GM21390 (cell line): Measurements from ENCODE around the gene PQBP1.

Source experiments
- ATAC-seq: cut with Tn5 transposase; IDR thresholded peaks from one replicate; pipeline ENCODE4 v1.9.1; 2021; ENCODE audit not compliant: unreplicated experiment

The PQBP1 gene

GRCh38 chrX:48920718-48921104 lies 23.0 kb downstream of the PQBP1 start:
- ATAC-seq, result no peak

DNA sequence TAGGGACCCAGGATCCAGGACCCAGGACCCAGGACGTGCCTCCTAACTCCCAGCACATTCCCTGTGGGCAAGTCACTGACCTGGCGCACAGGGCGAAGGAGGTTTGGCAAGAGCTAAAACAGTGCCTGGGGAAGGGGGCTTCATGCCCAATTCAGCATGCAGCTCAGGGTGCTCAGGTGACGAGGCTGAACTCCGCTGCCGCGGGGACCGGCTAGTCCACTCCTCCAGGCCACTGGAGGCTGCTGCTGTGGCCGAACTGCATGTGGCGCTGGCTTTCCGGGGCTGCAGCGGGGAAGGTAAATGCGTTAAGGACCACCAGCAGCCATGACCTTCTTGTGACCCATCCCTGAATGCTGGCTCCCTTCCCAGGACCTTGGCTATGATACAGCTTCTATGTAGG lies 26.0 kb downstream of the PQBP1 start:
- no peak for ATAC-seq

DNA sequence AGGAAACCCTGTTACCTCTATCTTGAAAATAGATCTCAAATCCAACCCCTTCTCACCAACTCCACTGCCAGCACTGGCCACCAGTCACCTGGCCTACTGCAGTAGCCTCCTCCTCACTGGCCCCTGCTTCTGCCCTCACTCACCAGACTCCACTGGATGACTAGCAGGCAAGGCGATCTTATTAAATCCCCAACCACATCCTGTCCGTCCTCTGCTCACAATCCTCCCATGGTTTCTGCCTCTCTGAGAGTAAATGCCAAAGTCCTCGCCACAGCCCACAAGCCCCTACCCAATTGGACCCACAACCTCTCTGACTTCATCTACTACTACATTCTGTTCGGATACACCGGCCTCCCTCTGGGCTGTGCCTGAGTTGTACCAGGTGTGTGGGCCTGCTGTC lies 26.5 kb downstream of the PQBP1 start:
- no peak for ATAC-seq

DNA sequence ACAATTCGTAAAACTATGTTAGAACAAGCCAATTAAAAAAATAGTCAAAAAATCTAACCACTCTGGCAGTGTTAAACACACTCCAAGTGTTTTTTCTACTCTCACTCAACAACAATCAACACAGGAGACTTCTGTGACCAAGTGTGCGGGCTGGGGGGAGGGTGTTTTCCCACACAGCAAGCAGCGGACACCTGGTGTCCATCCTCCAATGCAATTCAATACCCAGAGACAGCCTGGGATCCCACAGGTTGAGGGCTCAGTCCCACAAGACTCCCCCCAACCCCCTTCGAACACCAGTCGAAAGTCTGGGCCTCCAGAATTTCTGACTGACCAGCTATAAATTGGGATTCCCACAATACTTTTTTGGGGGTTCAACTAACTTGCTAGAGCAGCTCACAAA lies 29.4 kb downstream of the PQBP1 start:
- no peak for ATAC-seq

DNA sequence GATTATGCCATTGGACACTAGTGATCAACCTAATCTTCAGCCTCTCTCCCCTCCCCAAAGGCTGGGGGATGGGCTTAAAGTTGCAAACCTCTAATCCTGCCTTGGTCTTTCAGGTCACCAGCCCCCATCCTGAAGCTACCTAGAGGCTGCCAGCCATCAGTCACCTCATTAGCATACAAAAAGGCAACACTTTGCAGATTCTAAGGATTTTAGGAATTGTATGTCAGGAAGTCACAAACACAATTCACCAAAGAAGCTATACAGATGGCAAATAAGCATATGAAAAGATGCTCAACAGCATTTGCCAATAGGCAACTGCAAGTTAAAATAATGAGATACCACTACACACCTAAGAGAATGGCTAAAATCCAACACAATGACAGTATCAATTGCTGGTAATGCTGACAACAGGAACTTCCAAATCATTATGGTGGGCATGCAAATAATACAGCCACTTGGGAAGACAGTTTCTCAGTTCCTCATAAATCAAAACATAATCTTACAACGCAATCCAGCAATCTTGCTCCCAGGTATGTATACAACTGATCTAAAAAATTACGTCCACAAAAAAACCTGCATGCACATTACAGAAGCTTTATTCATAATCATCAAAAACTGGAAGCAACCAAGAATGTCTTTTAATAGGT lies 30.1 kb downstream of the PQBP1 start:
- no peak for ATAC-seq

GRCh38 chrX:48933757-48934156 lies 36.0 kb downstream of the PQBP1 start:
- ATAC-seq, result no peak

DNA sequence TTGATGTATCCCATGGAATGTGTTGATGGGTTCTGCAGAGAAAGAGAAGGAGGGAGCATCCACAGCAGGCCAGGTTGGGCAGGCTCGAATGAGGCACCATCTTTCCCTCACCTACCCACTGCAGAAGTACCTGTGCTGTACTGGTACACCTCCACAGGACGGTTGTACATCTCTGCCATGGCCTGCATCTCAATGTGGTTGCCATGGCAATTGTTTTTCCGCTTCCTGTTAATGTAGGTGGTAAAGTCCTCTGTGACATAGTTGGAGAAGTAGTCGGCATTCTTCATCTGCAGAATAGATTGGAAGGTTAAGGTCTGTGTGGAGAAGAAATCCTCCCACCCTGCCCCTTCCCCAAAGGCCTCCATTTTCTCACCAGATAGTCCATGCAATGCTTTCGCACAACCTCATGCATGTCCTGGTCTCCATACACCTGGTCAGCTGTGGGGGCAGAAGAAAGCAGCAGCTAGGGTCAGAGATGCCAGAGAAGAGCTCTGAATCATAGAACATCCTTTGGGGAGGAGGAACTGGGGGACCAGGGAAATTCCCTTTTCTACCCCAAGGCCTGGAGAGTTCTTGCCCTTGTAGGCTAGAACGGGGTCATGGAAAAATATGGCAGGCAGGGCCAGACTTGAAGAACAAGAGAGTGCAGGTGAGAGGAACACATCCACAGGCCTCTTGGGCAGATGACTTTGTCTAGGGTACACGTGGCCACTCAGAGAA lies 37.0 kb downstream of the PQBP1 start:
- no peak for ATAC-seq

GRCh38 chrX:48935301-48935670 lies 37.6 kb downstream of the PQBP1 start:
- ATAC-seq, result no peak

DNA sequence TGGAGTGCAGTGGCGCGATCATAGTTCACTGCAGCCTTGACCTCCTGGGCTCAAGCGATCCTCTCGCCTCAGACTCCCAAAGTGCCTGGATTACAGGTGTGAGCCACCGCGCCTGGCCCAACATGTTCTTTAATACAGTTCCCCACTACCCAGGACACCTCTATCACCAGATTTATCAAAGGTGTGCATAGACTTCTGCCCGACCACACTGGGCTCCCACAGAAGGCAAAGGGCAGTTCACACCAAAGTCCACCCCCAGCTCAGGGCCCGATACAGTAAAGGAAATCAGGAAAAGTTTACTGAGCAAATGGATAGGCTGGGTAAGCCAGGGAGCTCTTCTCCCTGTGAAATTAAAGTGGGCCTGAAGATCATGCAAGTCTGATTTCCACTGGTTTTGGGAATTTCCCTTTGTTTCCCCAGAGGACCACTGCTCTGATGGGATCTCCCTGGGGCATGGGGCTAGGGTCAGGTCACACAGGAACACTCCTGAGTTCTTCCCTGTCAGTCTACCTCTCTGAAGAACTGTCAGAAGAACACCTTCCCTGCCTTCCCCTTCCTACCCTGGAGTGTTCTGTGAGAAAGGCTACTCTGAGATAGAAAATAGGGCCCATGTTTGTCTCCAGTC lies 38.8 kb downstream of the PQBP1 start:
- no peak for ATAC-seq

GRCh38 chrX:48937054-48937907 lies 39.6 kb downstream of the PQBP1 start:
- ATAC-seq, result peak; percentile 58

- peak; percentile 39 for ATAC-seq
These were observed 41.1 kb downstream of the PQBP1 start for GRCh38 chrX:48938721-48939425.

- ATAC-seq, result no peak
These were observed 41.9 kb downstream of the PQBP1 start for GRCh38 chrX:48939524-48940228.

DNA sequence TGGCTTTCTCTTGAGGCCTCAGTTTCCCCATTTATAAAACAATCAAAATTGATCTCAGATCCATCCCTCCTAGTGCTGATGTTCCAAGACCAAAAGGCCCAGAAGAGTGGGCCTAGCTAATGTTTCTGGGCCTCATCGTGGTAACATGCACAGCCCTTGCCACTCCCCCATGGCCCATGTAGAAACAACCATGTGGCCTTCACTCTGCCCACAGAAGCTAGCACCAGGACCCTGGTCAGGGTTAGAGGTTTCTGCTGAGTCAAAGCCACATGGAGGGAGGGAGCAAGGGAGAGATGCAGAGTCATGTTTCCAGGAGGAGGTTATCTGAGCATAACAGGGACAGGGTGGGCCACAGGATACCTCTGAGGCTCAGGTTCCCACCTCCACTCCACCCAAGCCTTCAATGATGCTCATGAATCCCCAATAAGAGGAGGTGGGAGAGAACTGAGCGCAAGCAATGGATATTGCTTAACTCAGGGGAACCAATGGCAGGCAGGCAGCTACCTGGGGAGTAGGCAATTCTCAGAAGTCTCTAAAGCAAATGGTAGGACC lies 42.8 kb downstream of the PQBP1 start:
- no peak for ATAC-seq

DNA sequence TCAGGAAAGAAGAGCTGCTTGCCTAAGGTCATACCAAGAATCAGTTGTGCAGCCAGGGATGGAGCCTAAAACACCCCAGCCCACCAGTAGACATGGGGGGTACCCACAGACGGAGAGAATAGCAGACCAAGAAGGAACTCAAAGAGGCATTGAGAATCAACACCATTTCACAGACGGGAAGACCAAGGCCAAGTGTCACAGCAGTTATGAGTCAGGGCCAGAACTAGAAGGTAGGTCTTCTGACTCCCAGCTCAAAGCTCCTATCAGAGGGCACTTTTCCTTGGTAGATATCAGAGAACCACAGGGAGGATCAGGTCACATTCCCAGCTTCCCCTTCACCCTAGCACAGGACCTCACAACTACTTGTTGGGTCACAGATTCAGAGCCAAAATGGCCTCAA lies 45.2 kb downstream of the PQBP1 start:
- ATAC-seq, result no peak

DNA sequence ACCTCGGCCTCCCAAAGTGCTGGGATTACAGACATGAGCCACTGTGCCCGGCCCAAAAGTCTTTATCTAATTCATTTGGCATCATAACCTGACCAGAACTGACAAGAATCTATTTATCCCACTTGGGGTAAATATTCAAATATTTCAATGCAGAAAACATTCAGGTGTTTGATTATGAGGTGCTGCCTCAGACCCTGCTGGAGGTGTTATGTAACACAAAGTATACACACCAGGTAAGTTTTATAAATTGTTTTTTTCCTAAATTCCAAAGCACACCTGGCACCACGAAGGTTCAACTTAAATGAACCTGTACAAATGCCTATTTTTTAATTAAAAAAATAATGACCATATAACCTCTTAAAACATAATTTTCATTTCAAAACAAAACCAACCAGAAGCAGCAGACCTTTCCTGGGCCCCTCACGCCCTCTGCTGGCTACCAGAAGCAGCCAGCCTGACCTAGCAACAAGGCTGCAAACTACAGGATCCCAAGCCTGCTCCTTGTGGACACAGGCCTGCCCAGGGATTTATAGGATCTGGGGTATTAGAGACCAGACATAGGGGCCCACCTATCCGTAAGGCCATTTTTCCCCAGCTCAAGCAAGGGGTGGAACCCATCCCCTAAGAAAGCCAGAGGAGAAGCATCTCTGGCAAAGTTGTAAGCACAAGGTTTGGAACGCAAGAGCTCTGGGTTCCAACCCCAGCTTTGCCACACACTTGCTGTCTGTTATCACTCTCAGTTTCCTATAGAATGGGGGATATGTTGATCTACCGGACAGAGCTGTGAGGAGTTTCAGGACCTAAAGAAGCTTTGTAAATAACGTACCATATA lies 48.0 kb downstream of the PQBP1 start:
- ATAC-seq, result no peak

GRCh38 chrX:48948589-48948988 lies 50.9 kb downstream of the PQBP1 start:
- ATAC-seq, result no peak
